HG03521 (cell line): ENCODE data around the gene HOXD12.

Experiments
- ATAC-seq: cut with Tn5 transposase; IDR thresholded peaks from one replicate; pipeline ENCODE4 v1.9.1; 2021; ENCODE audit warnings: mild to moderate bottlenecking, moderate library complexity; ENCODE audit not compliant: unreplicated experiment

Gene HOXD12

GRCh38 chr2:176130957-176131847 lies 31.6 kb downstream of the HOXD12 start:
- no peak for ATAC-seq

- no peak for ATAC-seq
These were observed 32.2 kb downstream of the HOXD12 start for GRCh38 chr2:176131848-176132158.

- no peak for ATAC-seq
These were observed 32.9 kb downstream of the HOXD12 start for GRCh38 chr2:176132205-176133171.

- ATAC-seq = no peak
These were observed 33.8 kb downstream of the HOXD12 start for GRCh38 chr2:176133389-176133788.

GRCh38 chr2:176134035-176134434 lies 34.4 kb downstream of the HOXD12 start:
- ATAC-seq = no peak

GRCh38 chr2:176135035-176135440 lies 35.4 kb downstream of the HOXD12 start:
- ATAC-seq = no peak

- ATAC-seq = no peak
These were observed 37.0 kb downstream of the HOXD12 start for GRCh38 chr2:176136374-176137251.

- ATAC-seq = no peak
These were observed 37.6 kb downstream of the HOXD12 start for GRCh38 chr2:176137252-176137580.

GRCh38 chr2:176137906-176138305 lies 38.3 kb downstream of the HOXD12 start:
- no peak for ATAC-seq

- no peak for ATAC-seq
These were observed 38.9 kb downstream of the HOXD12 start for GRCh38 chr2:176138526-176138922.

GRCh38 chr2:176138923-176139660 lies 39.5 kb downstream of the HOXD12 start:
- ATAC-seq = no peak

GRCh38 chr2:176139661-176140512 lies 40.3 kb downstream of the HOXD12 start:
- ATAC-seq = no peak

GRCh38 chr2:176140513-176141317 lies 41.1 kb downstream of the HOXD12 start:
- peak; percentile 92 for ATAC-seq

GRCh38 chr2:176142281-176142680 lies 42.7 kb downstream of the HOXD12 start:
- no peak for ATAC-seq

GRCh38 chr2:176145085-176145969 lies 45.7 kb downstream of the HOXD12 start:
- ATAC-seq = no peak

- ATAC-seq = no peak
These were observed 46.5 kb downstream of the HOXD12 start for GRCh38 chr2:176146101-176146500.

GRCh38 chr2:176146645-176147044 lies 47.0 kb downstream of the HOXD12 start:
- no peak for ATAC-seq
